Astrocyte (in vitro differentiated cells and primary cell): ENCODE data around the gene GMPR.

ENCODE experiments used
- EZH2 ChIP-seq: IDR thresholded peaks from 2 replicates; pipeline ENCODE4 v1.6.1; 2012; ENCODE audit warnings: mild to moderate bottlenecking, low read length, inconsistent platforms; ENCODE audit not compliant: insufficient read depth
- TF ChIP-seq, protein P1 (sequence below): IDR thresholded peaks from 2 replicates; pipeline ENCODE4 v1.5.1; 2011; ENCODE audit warnings: low read depth, mild to moderate bottlenecking, inconsistent platforms, low read length, moderate library complexity; ENCODE audit not compliant: insufficient read depth

DNA sequence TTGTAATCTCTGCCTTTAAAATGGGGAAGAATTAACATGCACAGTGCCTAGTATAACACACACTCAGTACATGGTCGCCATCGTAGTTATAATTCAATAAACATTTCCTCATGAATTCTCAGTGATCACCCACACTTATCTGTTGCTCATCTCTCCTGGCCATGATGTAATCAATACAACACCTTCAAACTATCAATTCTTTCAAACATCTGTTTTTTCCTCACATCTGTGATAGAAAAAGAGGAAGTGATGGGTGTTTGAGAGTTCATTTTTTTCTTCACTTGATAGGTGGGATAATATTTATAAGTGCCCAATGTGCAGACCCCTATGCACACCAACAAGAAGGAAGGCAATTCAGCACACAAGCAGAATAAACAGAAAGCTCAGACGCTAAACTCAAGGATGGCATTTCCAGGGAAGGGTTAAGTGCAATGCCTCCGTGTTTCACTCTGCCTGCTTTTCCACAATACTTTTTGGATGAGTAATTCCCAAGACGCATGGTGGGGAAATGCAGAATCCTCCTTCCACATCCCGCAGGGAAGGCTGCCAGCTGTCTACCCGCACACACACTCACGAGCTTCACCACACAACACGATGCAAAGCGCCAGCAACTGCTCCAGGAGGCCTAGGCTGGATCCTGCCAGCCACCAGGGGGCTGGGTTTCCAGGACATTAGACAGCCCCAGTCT is 100.3 kb downstream of the GMPR start:
- TF ChIP-seq, protein P1, sequence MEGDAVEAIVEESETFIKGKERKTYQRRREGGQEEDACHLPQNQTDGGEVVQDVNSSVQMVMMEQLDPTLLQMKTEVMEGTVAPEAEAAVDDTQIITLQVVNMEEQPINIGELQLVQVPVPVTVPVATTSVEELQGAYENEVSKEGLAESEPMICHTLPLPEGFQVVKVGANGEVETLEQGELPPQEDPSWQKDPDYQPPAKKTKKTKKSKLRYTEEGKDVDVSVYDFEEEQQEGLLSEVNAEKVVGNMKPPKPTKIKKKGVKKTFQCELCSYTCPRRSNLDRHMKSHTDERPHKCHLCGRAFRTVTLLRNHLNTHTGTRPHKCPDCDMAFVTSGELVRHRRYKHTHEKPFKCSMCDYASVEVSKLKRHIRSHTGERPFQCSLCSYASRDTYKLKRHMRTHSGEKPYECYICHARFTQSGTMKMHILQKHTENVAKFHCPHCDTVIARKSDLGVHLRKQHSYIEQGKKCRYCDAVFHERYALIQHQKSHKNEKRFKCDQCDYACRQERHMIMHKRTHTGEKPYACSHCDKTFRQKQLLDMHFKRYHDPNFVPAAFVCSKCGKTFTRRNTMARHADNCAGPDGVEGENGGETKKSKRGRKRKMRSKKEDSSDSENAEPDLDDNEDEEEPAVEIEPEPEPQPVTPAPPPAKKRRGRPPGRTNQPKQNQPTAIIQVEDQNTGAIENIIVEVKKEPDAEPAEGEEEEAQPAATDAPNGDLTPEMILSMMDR = peak; percentile 88
- no peak for TF ChIP-seq EZH2
